Erythroblast (primary cell): ENCODE measurements around the gene NYAP1.

Source experiments
- GATA1 ChIP-seq: IDR thresholded peaks from 2 replicates; pipeline ENCODE4 v1.6.1; 2011; ENCODE audit warnings: low read depth, mild to moderate bottlenecking, control low read depth, low read length, moderate library complexity
- POLR2A ChIP-seq: IDR thresholded peaks from 2 replicates; pipeline ENCODE4 v1.6.1; 2011; ENCODE audit warnings: mild to moderate bottlenecking, low read length

DNA sequence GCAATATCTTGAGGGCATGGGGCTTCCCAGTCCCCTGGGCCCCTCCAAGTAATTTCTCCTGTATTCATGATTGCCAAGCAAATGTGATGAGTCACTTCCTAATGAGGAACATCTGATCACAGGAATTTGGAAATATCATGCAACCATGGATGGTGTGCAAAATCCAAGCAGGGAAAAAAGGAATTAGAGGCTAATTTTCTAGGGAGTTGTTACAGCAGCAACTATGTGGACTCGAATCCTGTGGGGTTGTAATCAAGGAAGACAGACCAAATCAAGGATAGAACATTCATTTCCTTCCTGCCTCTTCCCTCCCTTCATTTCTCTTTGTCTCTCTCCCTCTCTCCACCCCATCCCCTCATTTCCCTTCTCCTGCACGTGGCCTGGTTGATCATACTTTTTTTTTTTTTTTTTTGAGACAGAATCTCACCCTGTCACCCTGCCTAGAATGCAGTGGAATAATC lies 31.4 kb downstream of the NYAP1 start:
- TF ChIP-seq POLR2A = no peak
- TF ChIP-seq GATA1 = no peak
